ENCODE data around the gene QRSL1. TPM values are rescaled to one million over a fixed set of nuclear protein-coding genes. Genes with fewer than 3 reads are reported as not detected.

QRSL1 gene
- total RNA-seq, 1 donor from 2014 or later, result 19.8 TPM

DNA sequence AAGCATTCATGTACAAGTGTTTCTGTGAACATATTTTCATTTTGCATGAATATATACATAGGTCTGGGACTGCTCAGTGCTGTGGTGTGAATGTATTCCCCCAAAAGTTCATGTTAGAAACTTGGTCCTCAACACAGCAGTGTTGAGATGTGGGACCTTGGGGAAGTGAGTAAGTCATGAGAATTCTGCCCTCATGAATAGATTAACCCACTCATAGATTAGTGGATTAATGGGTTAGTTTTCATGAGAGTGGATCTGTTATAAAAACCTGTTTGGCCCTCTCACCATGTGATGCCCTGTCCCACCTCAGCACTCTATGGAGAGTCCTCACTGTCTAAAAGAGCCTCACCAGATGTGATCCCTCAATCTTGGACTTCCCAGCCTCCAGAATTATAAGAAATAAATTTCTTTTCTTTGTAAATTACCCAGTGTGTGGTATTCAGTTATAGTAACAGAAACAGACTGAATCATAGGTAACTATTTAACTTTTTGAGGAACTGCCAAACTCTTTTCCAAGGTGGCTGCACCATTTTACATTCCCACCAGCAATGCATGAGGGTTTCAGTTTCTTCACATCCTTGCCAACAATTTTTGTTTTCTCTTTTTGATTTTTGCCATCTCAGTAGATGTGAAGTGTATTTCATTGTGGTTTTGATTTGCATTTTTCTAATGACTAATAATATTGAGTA is 45.3 kb downstream of the QRSL1 start:
- TF ChIP-seq, protein P1, sequence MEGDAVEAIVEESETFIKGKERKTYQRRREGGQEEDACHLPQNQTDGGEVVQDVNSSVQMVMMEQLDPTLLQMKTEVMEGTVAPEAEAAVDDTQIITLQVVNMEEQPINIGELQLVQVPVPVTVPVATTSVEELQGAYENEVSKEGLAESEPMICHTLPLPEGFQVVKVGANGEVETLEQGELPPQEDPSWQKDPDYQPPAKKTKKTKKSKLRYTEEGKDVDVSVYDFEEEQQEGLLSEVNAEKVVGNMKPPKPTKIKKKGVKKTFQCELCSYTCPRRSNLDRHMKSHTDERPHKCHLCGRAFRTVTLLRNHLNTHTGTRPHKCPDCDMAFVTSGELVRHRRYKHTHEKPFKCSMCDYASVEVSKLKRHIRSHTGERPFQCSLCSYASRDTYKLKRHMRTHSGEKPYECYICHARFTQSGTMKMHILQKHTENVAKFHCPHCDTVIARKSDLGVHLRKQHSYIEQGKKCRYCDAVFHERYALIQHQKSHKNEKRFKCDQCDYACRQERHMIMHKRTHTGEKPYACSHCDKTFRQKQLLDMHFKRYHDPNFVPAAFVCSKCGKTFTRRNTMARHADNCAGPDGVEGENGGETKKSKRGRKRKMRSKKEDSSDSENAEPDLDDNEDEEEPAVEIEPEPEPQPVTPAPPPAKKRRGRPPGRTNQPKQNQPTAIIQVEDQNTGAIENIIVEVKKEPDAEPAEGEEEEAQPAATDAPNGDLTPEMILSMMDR (conservative IDR thresholded peaks at IDR 0.05), result no peak
- peaks cover 4% of the 10 kb centered on the region for H3K36me3 Mint-ChIP-seq
- no peak overlapping the region for H3K4me3 Mint-ChIP-seq
- no peaks in the 10 kb centered on the region for H3K9me3 Mint-ChIP-seq
- H3K27me3 Mint-ChIP-seq, result no peaks in the 10 kb centered on the region
- DNase-seq (ENCODE audit: extremely low spot score, unreplicated experiment), result no peak
- H3K27ac Mint-ChIP-seq, result no peak overlapping the region
- no peaks in the 10 kb centered on the region for H3K4me1 Mint-ChIP-seq (ENCODE audit: unreplicated experiment)

DNA sequence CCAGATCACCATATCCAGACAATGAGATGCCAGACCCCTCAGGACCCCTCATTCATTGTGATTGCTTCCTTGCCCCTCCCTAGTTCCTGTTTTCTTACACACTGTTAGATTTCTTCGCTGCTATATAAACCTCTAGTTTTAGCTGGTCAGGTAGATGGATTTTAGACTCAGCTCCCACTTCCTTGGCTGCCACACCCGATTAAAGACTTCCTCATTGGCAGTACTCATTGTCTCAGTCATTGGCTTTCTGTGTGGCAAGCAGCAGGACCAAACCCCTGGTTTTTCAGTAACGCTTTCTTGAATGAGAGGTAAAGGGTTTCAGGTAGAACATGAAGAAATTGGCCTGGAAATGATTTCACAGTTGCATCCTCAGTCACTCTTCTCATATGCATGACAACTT is 47.9 kb downstream of the QRSL1 start:
- Mint-ChIP-seq H3K36me3 (peaks cover 4% of the 10 kb centered on the region), H3K27ac (no peak overlapping the region), H3K9me3 (no peaks in the 10 kb centered on the region), H3K27me3 (no peaks in the 10 kb centered on the region), H3K4me3 (no peak overlapping the region), H3K4me1 (ENCODE audit: unreplicated experiment) (no peaks in the 10 kb centered on the region)
- no peak for DNase-seq (ENCODE audit: extremely low spot score, unreplicated experiment)
- TF ChIP-seq, protein P1 (conservative IDR thresholded peaks at IDR 0.05), result no peak

GRCh38 chr6:106684011-106684410 is 54.6 kb downstream of the QRSL1 start:
- Mint-ChIP-seq H3K27me3 (no peaks in the 10 kb centered on the region), H3K4me1 (ENCODE audit: unreplicated experiment) (peaks cover 5% of the 10 kb centered on the region), H3K36me3 (no peaks in the 10 kb centered on the region), H3K9me3 (no peaks in the 10 kb centered on the region), H3K27ac (no peak overlapping the region), H3K4me3 (no peak overlapping the region)
- DNase-seq (ENCODE audit: extremely low spot score, unreplicated experiment), result no peak
- TF ChIP-seq, protein P1 (conservative IDR thresholded peaks at IDR 0.05), result no peak

GRCh38 chr6:106685833-106686232 is 56.5 kb downstream of the QRSL1 start:
- Mint-ChIP-seq H3K27me3 (no peaks in the 10 kb centered on the region), H3K36me3 (no peaks in the 10 kb centered on the region), H3K4me1 (ENCODE audit: unreplicated experiment) (peaks cover 5% of the 10 kb centered on the region), H3K9me3 (no peaks in the 10 kb centered on the region), H3K4me3 (no peak overlapping the region), H3K27ac (no peak overlapping the region)
- TF ChIP-seq, protein P1 (conservative IDR thresholded peaks at IDR 0.05), result no peak
- DNase-seq (ENCODE audit: extremely low spot score, unreplicated experiment), result no peak

GRCh38 chr6:106688177-106688951 is 59.0 kb downstream of the QRSL1 start:
- H3K4me1 Mint-ChIP-seq (ENCODE audit: unreplicated experiment), result peaks cover 19% of the 10 kb centered on the region
- TF ChIP-seq, protein P1 (conservative IDR thresholded peaks at IDR 0.05), result no peak
- H3K27ac Mint-ChIP-seq, result peak overlapping the region; percentile 73
- H3K36me3 Mint-ChIP-seq, result no peaks in the 10 kb centered on the region
- no peaks in the 10 kb centered on the region for H3K27me3 Mint-ChIP-seq
- no peak overlapping the region for H3K4me3 Mint-ChIP-seq
- DNase-seq (ENCODE audit: extremely low spot score, unreplicated experiment), result no peak
- H3K9me3 Mint-ChIP-seq, result no peaks in the 10 kb centered on the region
